HFFc6 (cell line): ENCODE results near the gene IGFBP5. TPM values are rescaled to one million over a fixed set of nuclear protein-coding genes. Genes with fewer than 3 reads are reported as not detected.

Source experiments
- DNase-seq: peaks from one replicate; pipeline ENCODE4 v3.0.0-alpha.2; 2018
- H3K27ac Mint-ChIP-seq: 2 replicates; pipeline ENCODE4 v1.8.0; 2020; ENCODE audit warnings: mild to moderate bottlenecking, mixed read lengths
- H3K27me3 Mint-ChIP-seq: 2 replicates; pipeline ENCODE4 v1.8.0; 2021; ENCODE audit warnings: mild to moderate bottlenecking, moderate library complexity, mixed read lengths; ENCODE audit not compliant: insufficient read depth
- H3K36me3 Mint-ChIP-seq: 2 replicates; pipeline ENCODE4 v1.8.0; 2021; ENCODE audit warnings: low read depth, mixed read lengths
- H3K4me1 Mint-ChIP-seq: 2 replicates; pipeline ENCODE4 v1.8.0; 2020; ENCODE audit warnings: low read depth, mixed read lengths
- H3K4me3 Mint-ChIP-seq: 2 replicates; pipeline ENCODE4 v1.8.0; 2020; ENCODE audit warnings: mild to moderate bottlenecking, moderate library complexity, mixed read lengths
- H3K9me3 Mint-ChIP-seq: 2 replicates; pipeline ENCODE4 v1.8.0; 2020; ENCODE audit warnings: mild to moderate bottlenecking, mixed read lengths
- CTCF ChIP-seq: fragments of 200-600 bp; sonication (generic); IDR thresholded peaks from 2 replicates; pipeline ENCODE4 v1.5.0; 2021; ENCODE audit warnings: antibody characterized with exemption, mild to moderate bottlenecking
- total RNA-seq, 6 experiments: library from RNA; stranded (reverse); fragmentation: NEBNext Ultra II Directional; extraction: Animal tissue kit (Norgen Biotek cat#: 25700); gene quantifications; 2 replicates in 1 of 6; 3 replicates in 5 of 6; pipeline ENCODE4 v1.2.3, GENCODE V29; 2021

Gene IGFBP5
- total RNA-seq, 6 experiments from 2014 or later: 63.2 to 125 (median 68.6) TPM

GRCh38 chr2:216739035-216739434 is 43.7 kb upstream of the IGFBP5 start:
- Mint-ChIP-seq H3K27me3 (peaks cover 62% of the 10 kb centered on the region), H3K9me3 (no peaks in the 10 kb centered on the region), H3K27ac (no peak overlapping the region), H3K4me3 (no peak overlapping the region), H3K36me3 (no peaks in the 10 kb centered on the region), H3K4me1 (peaks cover 6% of the 10 kb centered on the region; the same call in 1 of the 2 replicates)
- no peak for TF ChIP-seq CTCF
- DNase-seq: no peak

GRCh38 chr2:216737676-216738075 is 42.3 kb upstream of the IGFBP5 start:
- no peak for DNase-seq
- H3K27ac Mint-ChIP-seq: no peak overlapping the region
- H3K27me3 Mint-ChIP-seq: peaks cover 69% of the 10 kb centered on the region
- H3K9me3 Mint-ChIP-seq: no peaks in the 10 kb centered on the region
- H3K4me3 Mint-ChIP-seq: no peak overlapping the region
- no peak for TF ChIP-seq CTCF
- H3K36me3 Mint-ChIP-seq: no peaks in the 10 kb centered on the region
- H3K4me1 Mint-ChIP-seq: peaks cover 6% of the 10 kb centered on the region; the same call in 1 of the 2 replicates

- Mint-ChIP-seq H3K36me3 (no peaks in the 10 kb centered on the region), H3K9me3 (no peaks in the 10 kb centered on the region), H3K4me3 (no peak overlapping the region), H3K4me1 (peaks cover 6% of the 10 kb centered on the region; the same call in 1 of the 2 replicates), H3K27ac (no peak overlapping the region), H3K27me3 (peaks cover 68% of the 10 kb centered on the region)
- DNase-seq: no peak
- TF ChIP-seq CTCF: no peak
Measured at GRCh38 chr2:216736326-216736725, 41.0 kb upstream of the IGFBP5 start.

- peaks cover 1% of the 10 kb centered on the region; the same call in 1 of the 2 replicates for H3K4me1 Mint-ChIP-seq
- no peak overlapping the region for H3K4me3 Mint-ChIP-seq
- no peaks in the 10 kb centered on the region for H3K9me3 Mint-ChIP-seq
- TF ChIP-seq CTCF: no peak
- H3K27me3 Mint-ChIP-seq: peaks cover 67% of the 10 kb centered on the region
- DNase-seq: no peak
- H3K36me3 Mint-ChIP-seq: no peaks in the 10 kb centered on the region
- no peak overlapping the region for H3K27ac Mint-ChIP-seq
Measured at GRCh38 chr2:216735668-216736067, 40.3 kb upstream of the IGFBP5 start.

GRCh38 chr2:216735086-216735485 is 39.7 kb upstream of the IGFBP5 start:
- DNase-seq: no peak
- Mint-ChIP-seq H3K4me1 (no peaks in the 10 kb centered on the region), H3K36me3 (no peaks in the 10 kb centered on the region), H3K27ac (no peak overlapping the region), H3K27me3 (peaks cover 63% of the 10 kb centered on the region), H3K9me3 (no peaks in the 10 kb centered on the region), H3K4me3 (no peak overlapping the region)
- TF ChIP-seq CTCF: no peak

- Mint-ChIP-seq H3K27me3 (peaks cover 50% of the 10 kb centered on the region), H3K27ac (no peak overlapping the region), H3K36me3 (no peaks in the 10 kb centered on the region), H3K4me1 (no peaks in the 10 kb centered on the region), H3K4me3 (no peak overlapping the region), H3K9me3 (no peaks in the 10 kb centered on the region)
- no peak for TF ChIP-seq CTCF
- no peak for DNase-seq
Measured at GRCh38 chr2:216733046-216733445, 37.7 kb upstream of the IGFBP5 start.
